ENCODE data around the gene SLC15A2.
"Not testable (repeated sequence)": the region's sequence is repeated elsewhere in the genome, so short reads cannot be mapped to it uniquely, and the experiment has no call there.

SLC15A2 gene

GRCh38 chr3:121894301-121894990, at the start of gene SLC15A2:
TSS of gene SLC15A2 (plus strand) at chr3:121894401. CDS start at chr3:121894477, 76 bp downstream.
- Mint-ChIP-seq H3K9me3 (no peaks in the 10 kb centered on the region), H3K27ac (no peak within 1 kb of the TSS), H3K27me3 (no peaks in the 10 kb centered on the region), H3K4me3 (no peak within 1 kb of the TSS), H3K4me1 (ENCODE audit: low read depth) (no peaks in the 10 kb centered on the region), H3K36me3 (ENCODE audit: low read depth) (peaks cover 6% of the 10 kb centered on the region)

- Mint-ChIP-seq H3K9me3 (no peaks in the 10 kb centered on the region), H3K27ac (no peak overlapping the region), H3K36me3 (ENCODE audit: low read depth) (peaks cover 14% of the 10 kb centered on the region), H3K27me3 (no peaks in the 10 kb centered on the region), H3K4me3 (no peak overlapping the region), H3K4me1 (ENCODE audit: low read depth) (no peaks in the 10 kb centered on the region)
Measured at GRCh38 chr3:121844892-121845291, 49.3 kb upstream of the SLC15A2 start.

- no peaks in the 10 kb centered on the region for H3K9me3 Mint-ChIP-seq
- no peak overlapping the region for H3K4me3 Mint-ChIP-seq
- H3K27ac Mint-ChIP-seq = no peak overlapping the region
- no peaks in the 10 kb centered on the region for H3K27me3 Mint-ChIP-seq
- no peaks in the 10 kb centered on the region for H3K4me1 Mint-ChIP-seq (ENCODE audit: low read depth)
- H3K36me3 Mint-ChIP-seq (ENCODE audit: low read depth) = peaks cover 11% of the 10 kb centered on the region
Measured at GRCh38 chr3:121852256-121852655, 41.9 kb upstream of the SLC15A2 start.

- Mint-ChIP-seq H3K27me3 (no peaks in the 10 kb centered on the region), H3K27ac (no peak overlapping the region), H3K9me3 (no peaks in the 10 kb centered on the region), H3K36me3 (ENCODE audit: low read depth) (peaks cover 26% of the 10 kb centered on the region), H3K4me3 (no peak overlapping the region), H3K4me1 (ENCODE audit: low read depth) (no peaks in the 10 kb centered on the region)
Measured at GRCh38 chr3:121855555-121855954, 38.6 kb upstream of the SLC15A2 start.

- H3K4me1 Mint-ChIP-seq (ENCODE audit: low read depth); H3K4me3 Mint-ChIP-seq; H3K27ac Mint-ChIP-seq; H3K27me3 Mint-ChIP-seq; H3K9me3 Mint-ChIP-seq: not testable (repeated sequence)
- H3K36me3 Mint-ChIP-seq (ENCODE audit: low read depth) = peaks cover 36% of the 10 kb centered on the region
Measured at GRCh38 chr3:121857778-121858177, 36.4 kb upstream of the SLC15A2 start.

- H3K27me3 Mint-ChIP-seq; H3K9me3 Mint-ChIP-seq; H3K4me3 Mint-ChIP-seq; H3K27ac Mint-ChIP-seq; H3K4me1 Mint-ChIP-seq (ENCODE audit: low read depth): not testable (repeated sequence)
- H3K36me3 Mint-ChIP-seq (ENCODE audit: low read depth) = peaks cover 44% of the 10 kb centered on the region
Measured at GRCh38 chr3:121863247-121863646, 31.0 kb upstream of the SLC15A2 start.

GRCh38 chr3:121863801-121864200, 30.4 kb upstream of the SLC15A2 start:
- Mint-ChIP-seq H3K4me3 (no peak overlapping the region), H3K9me3 (no peaks in the 10 kb centered on the region), H3K27me3 (no peaks in the 10 kb centered on the region), H3K36me3 (ENCODE audit: low read depth) (peaks cover 40% of the 10 kb centered on the region), H3K4me1 (ENCODE audit: low read depth) (no peaks in the 10 kb centered on the region), H3K27ac (no peak overlapping the region)

- Mint-ChIP-seq H3K36me3 (ENCODE audit: low read depth) (peaks cover 24% of the 10 kb centered on the region), H3K27me3 (no peaks in the 10 kb centered on the region), H3K27ac (no peak overlapping the region), H3K4me1 (ENCODE audit: low read depth) (peaks cover 11% of the 10 kb centered on the region), H3K4me3 (no peak overlapping the region), H3K9me3 (no peaks in the 10 kb centered on the region)
Measured at GRCh38 chr3:121869736-121870135, 24.5 kb upstream of the SLC15A2 start.

GRCh38 chr3:121870717-121871116, 23.5 kb upstream of the SLC15A2 start:
- H3K27ac Mint-ChIP-seq = peak overlapping the region; percentile 22

GRCh38 chr3:121871430-121871829, 22.8 kb upstream of the SLC15A2 start:
- H3K4me3 Mint-ChIP-seq = no peak overlapping the region
- no peaks in the 10 kb centered on the region for H3K9me3 Mint-ChIP-seq
- peaks cover 18% of the 10 kb centered on the region for H3K36me3 Mint-ChIP-seq (ENCODE audit: low read depth)
- H3K4me1 Mint-ChIP-seq (ENCODE audit: low read depth) = peaks cover 11% of the 10 kb centered on the region
- H3K27me3 Mint-ChIP-seq = no peaks in the 10 kb centered on the region
- no peak overlapping the region for H3K27ac Mint-ChIP-seq

More at GRCh38 chr3:121870717-121871116, 23.5 kb upstream of the SLC15A2 start:
- Mint-ChIP-seq H3K27me3 (no peaks in the 10 kb centered on the region), H3K4me1 (ENCODE audit: low read depth) (peaks cover 11% of the 10 kb centered on the region), H3K9me3 (no peaks in the 10 kb centered on the region), H3K4me3 (no peak overlapping the region), H3K36me3 (ENCODE audit: low read depth) (peaks cover 24% of the 10 kb centered on the region)

GRCh38 chr3:121878411-121878810, 15.8 kb upstream of the SLC15A2 start:
- H3K27ac Mint-ChIP-seq = no peak overlapping the region
- peaks cover 5% of the 10 kb centered on the region for H3K36me3 Mint-ChIP-seq (ENCODE audit: low read depth)
- H3K4me1 Mint-ChIP-seq (ENCODE audit: low read depth) = no peaks in the 10 kb centered on the region

GRCh38 chr3:121883507-121883906, 10.7 kb upstream of the SLC15A2 start:
- no peaks in the 10 kb centered on the region for H3K4me1 Mint-ChIP-seq (ENCODE audit: low read depth)
- no peak overlapping the region for H3K4me3 Mint-ChIP-seq
- H3K27me3 Mint-ChIP-seq = no peaks in the 10 kb centered on the region

More at GRCh38 chr3:121878411-121878810, 15.8 kb upstream of the SLC15A2 start:
- H3K27me3 Mint-ChIP-seq = no peaks in the 10 kb centered on the region
- no peaks in the 10 kb centered on the region for H3K9me3 Mint-ChIP-seq
- no peak overlapping the region for H3K4me3 Mint-ChIP-seq

GRCh38 chr3:121885386-121885785, 8.8 kb upstream of the SLC15A2 start:
- peaks cover 8% of the 10 kb centered on the region for H3K36me3 Mint-ChIP-seq (ENCODE audit: low read depth)
- H3K27me3 Mint-ChIP-seq = no peaks in the 10 kb centered on the region

More at GRCh38 chr3:121883507-121883906, 10.7 kb upstream of the SLC15A2 start:
- Mint-ChIP-seq H3K36me3 (ENCODE audit: low read depth) (peaks cover 8% of the 10 kb centered on the region), H3K9me3 (no peaks in the 10 kb centered on the region), H3K27ac (no peak overlapping the region)

GRCh38 chr3:121895121-121895520, 920 bp downstream of the SLC15A2 start:
- H3K27me3 Mint-ChIP-seq = no peaks in the 10 kb centered on the region
- H3K36me3 Mint-ChIP-seq (ENCODE audit: low read depth) = peaks cover 6% of the 10 kb centered on the region

More at GRCh38 chr3:121885386-121885785, 8.8 kb upstream of the SLC15A2 start:
- Mint-ChIP-seq H3K9me3 (no peaks in the 10 kb centered on the region), H3K27ac (no peak overlapping the region), H3K4me1 (ENCODE audit: low read depth) (no peaks in the 10 kb centered on the region), H3K4me3 (no peak overlapping the region)

GRCh38 chr3:121895736-121896135, 1.5 kb downstream of the SLC15A2 start:
- H3K9me3 Mint-ChIP-seq = no peaks in the 10 kb centered on the region
- H3K4me3 Mint-ChIP-seq = no peak overlapping the region
- no peak overlapping the region for H3K27ac Mint-ChIP-seq
- H3K36me3 Mint-ChIP-seq (ENCODE audit: low read depth) = peaks cover 6% of the 10 kb centered on the region
- no peaks in the 10 kb centered on the region for H3K27me3 Mint-ChIP-seq
- H3K4me1 Mint-ChIP-seq (ENCODE audit: low read depth) = no peaks in the 10 kb centered on the region

More at GRCh38 chr3:121895121-121895520, 920 bp downstream of the SLC15A2 start:
- Mint-ChIP-seq H3K27ac (no peak overlapping the region), H3K4me3 (no peak overlapping the region), H3K9me3 (no peaks in the 10 kb centered on the region), H3K4me1 (ENCODE audit: low read depth) (no peaks in the 10 kb centered on the region)

- Mint-ChIP-seq H3K27me3 (no peaks in the 10 kb centered on the region), H3K4me3 (no peak overlapping the region), H3K4me1 (ENCODE audit: low read depth) (no peaks in the 10 kb centered on the region), H3K27ac (no peak overlapping the region), H3K9me3 (no peaks in the 10 kb centered on the region), H3K36me3 (ENCODE audit: low read depth) (peaks cover 9% of the 10 kb centered on the region)
Measured at GRCh38 chr3:121896823-121897222, 2.6 kb downstream of the SLC15A2 start.
